ENCODE results near the gene CEP112.

The CEP112 gene

DNA sequence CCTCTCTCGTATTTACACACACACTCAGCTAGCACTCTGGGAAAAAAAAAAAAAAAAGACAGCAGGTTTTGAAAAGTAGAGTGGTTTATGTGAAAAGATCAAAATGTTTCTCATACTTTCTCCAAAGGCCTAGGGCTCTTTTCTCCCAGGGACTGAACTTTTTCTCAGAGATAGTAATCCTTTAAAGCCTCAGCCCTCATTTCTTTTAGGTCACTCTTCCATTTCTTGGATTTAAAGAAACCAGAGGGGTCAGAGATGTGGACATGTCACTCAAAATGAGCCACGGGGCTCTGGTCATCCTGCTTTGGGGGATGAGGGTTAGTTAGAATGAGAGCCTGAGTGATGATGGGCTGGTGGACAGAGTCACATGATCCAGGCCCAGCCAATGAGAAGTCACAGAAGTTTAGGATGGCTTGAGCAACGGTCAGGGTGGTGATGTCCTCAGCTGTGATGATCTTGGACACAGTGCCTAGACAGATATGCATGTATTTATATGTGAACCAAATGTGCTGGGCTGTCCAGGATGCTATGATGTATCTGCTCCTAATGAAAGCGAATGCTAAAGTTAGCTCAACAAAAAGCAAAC lies 596.8 kb downstream of the CEP112 start:
- H3K27ac ChIP-seq (ENCODE audit: low read length) = no peak overlapping the region
- H3K9me3 ChIP-seq (ENCODE audit: control insufficient read depth, low read depth, low read length) = no peaks in the 10 kb centered on the region
- H3K4me1 ChIP-seq (ENCODE audit: control insufficient read depth, low read depth, low read length) = peaks cover 32% of the 10 kb centered on the region
- peaks cover 8% of the 10 kb centered on the region for H3K27me3 ChIP-seq (ENCODE audit: control insufficient read depth, insufficient read depth, low read length)
- no peaks in the 10 kb centered on the region for H3K36me3 ChIP-seq (ENCODE audit: control insufficient read depth, low read depth, low read length)
- no peak overlapping the region for H3K4me3 ChIP-seq (ENCODE audit: low read length)
- no peak overlapping the region for H3K9ac ChIP-seq (ENCODE audit: low read length)

DNA sequence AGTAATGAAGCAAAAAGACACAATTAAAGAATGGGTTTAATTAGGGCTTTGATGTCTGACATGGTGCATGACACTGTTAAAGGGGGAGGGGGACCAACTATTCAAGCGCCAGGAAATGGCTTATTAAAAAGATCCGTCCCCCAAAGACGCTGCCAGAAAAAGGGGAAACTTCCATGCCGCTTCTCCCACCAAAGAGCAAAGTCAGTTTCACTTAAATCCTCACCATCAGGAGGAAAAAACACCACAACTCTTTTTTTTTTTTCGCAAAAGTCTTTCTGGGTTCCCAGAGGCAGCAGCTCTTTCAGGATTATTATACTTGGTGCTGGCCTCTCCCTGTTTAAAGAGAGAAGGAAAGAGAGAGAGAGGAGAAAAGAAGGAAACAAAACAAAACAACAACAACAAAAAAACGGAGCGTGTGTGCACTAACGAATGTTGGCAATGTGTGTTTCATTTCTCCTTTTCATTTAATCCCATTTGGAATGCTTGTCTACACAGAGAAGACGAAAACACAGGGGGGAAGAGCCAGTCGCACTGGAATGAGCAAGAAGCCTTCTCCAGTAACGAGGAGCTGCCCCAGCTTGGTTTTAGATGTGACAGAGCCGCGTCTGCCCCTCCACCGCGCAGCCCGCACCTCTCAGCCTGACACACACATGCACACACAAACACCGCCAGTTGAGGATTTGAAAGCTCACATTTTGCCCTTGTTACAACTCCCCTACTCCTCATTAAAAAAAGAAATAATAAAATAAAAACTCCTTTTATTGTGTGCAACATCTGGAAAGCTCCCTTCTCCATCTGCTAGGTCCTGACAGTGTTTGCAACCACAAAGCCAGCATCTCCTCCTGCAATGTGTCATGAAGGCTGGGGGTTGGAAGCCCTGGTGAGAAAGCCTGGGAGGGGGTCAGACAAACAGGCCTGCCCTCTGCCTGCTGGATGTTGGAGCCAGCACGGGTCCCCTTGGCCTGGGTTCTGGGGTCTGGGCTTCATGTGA lies 597.8 kb downstream of the CEP112 start:
- Histone ChIP-seq H3K9ac (ENCODE audit: low read length) (no peak overlapping the region), H3K4me1 (ENCODE audit: control insufficient read depth, low read depth, low read length) (peaks cover 27% of the 10 kb centered on the region)

DNA sequence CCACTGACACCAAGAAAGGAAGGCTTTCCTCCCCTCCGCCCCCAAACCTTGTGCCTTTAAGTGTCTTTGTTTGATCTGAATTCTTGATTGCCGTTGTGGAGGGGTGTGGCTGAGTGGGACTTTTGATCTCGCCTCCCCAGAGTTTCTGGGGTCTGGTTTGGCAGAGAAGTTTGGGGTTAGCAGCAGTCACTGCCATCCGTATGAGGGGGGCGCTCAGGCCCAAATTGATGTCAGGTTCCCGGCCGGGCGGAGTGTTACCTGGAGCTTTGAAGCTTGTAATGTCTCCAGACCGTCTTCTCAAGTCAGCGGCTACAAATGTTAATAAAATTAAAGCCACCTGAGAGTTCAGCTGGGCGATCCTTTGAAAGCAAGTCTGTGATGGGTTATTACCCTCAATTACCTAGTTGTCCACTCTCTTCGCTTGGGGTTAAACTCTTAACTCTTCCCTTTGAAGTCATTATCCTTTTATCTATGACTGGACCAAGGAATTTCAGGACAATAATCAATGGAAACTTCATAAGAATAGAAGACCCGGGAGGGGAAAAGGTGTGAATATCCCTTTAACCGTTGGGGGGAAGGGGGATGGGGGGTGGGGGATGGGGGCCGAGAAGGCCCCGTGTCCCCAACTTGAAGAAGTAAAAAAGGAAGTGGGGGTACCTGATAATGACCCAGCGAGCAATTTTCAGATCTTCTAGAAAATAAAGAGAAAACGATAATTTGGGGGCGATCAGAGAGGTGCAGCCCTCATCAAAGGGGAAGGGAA lies 598.7 kb downstream of the CEP112 start:
- H3K27me3 ChIP-seq (ENCODE audit: control insufficient read depth, insufficient read depth, low read length) = peaks cover 8% of the 10 kb centered on the region
- no peak overlapping the region for H3K9ac ChIP-seq (ENCODE audit: low read length)
- H3K36me3 ChIP-seq (ENCODE audit: control insufficient read depth, low read depth, low read length) = no peaks in the 10 kb centered on the region
- H3K4me1 ChIP-seq (ENCODE audit: control insufficient read depth, low read depth, low read length) = peaks cover 27% of the 10 kb centered on the region
- peak overlapping the region; percentile 48 for H3K4me3 ChIP-seq (ENCODE audit: low read length)
- H3K27ac ChIP-seq (ENCODE audit: low read length) = no peak overlapping the region
- no peaks in the 10 kb centered on the region for H3K9me3 ChIP-seq (ENCODE audit: control insufficient read depth, low read depth, low read length)

More for the DNA sequence above, 597.8 kb downstream of the CEP112 start:
- peaks cover 8% of the 10 kb centered on the region for H3K27me3 ChIP-seq (ENCODE audit: control insufficient read depth, insufficient read depth, low read length)
- no peaks in the 10 kb centered on the region for H3K9me3 ChIP-seq (ENCODE audit: control insufficient read depth, low read depth, low read length)
- H3K27ac ChIP-seq (ENCODE audit: low read length) = no peak overlapping the region
- peak overlapping the region; percentile 48 for H3K4me3 ChIP-seq (ENCODE audit: low read length)
- no peaks in the 10 kb centered on the region for H3K36me3 ChIP-seq (ENCODE audit: control insufficient read depth, low read depth, low read length)

DNA sequence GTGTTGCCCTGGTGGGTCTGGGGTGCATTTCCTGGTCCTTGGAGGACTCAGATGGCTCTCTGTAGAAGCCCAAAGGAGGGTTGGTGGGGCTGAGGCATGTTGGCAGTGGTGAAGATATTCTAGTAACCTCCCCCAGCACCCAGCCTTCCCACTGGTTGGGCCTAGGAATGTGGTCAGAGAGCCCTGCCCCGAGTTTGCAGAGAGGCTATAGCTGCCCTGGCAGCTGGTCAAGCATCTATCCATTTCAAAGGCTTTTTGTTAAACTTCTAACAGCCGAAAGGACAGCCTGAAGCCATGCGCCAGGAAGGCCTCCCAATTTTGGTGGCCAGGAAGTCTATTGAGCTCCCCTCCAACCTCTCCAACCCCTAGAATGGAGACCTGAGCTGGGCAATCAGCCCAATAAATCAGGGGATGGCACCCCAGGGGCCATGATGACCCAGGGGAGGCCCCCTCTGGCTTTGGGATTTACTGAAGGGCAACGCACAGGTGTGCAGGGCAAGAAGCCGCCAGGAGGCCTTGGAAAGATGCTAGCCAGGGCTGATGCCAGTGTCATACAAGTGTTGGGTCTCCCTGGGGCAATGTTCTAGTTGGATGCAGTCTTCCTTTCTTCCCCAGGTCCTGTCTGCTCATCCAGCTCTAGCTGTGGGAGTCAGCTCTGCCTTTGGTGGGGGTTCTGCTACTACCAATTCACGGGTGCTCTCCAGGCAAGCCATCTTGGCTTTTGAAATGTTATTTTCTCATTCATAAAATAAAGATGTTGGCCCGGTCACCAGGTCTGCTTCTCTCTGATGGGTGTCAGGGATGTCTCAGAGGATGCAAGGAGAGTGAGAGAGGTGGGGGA lies 599.6 kb downstream of the CEP112 start:
- Histone ChIP-seq H3K9me3 (ENCODE audit: control insufficient read depth, low read depth, low read length) (no peaks in the 10 kb centered on the region), H3K36me3 (ENCODE audit: control insufficient read depth, low read depth, low read length) (no peaks in the 10 kb centered on the region), H3K27ac (ENCODE audit: low read length) (no peak overlapping the region), H3K4me1 (ENCODE audit: control insufficient read depth, low read depth, low read length) (peaks cover 33% of the 10 kb centered on the region), H3K27me3 (ENCODE audit: control insufficient read depth, insufficient read depth, low read length) (peaks cover 8% of the 10 kb centered on the region), H3K9ac (ENCODE audit: low read length) (no peak overlapping the region), H3K4me3 (ENCODE audit: low read length) (no peak overlapping the region)

DNA sequence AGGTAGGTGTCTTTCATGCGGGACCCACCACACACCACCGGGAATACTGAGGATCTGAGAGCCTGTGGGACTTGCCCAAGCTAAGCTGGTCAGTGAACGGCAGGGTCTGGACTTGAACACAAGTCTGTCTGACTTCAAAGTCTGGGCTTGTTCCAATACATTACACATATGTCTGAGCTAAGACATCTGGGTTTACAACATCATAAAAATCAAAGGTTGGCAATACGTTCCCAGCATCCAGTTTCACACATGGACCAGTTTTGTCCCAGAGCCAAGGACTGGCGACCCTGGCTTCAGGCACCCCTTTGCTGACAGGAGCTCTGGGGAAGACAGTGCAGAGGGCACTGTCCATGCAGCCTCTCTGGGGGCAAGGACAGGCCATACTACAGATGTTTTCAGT lies 602.6 kb downstream of the CEP112 start:
- H3K9me3 ChIP-seq (ENCODE audit: control insufficient read depth, low read depth, low read length) = no peaks in the 10 kb centered on the region
- H3K9ac ChIP-seq (ENCODE audit: low read length) = no peak overlapping the region
- no peak overlapping the region for H3K27ac ChIP-seq (ENCODE audit: low read length)
- H3K4me3 ChIP-seq (ENCODE audit: low read length) = no peak overlapping the region
- H3K36me3 ChIP-seq (ENCODE audit: control insufficient read depth, low read depth, low read length) = no peaks in the 10 kb centered on the region
- H3K4me1 ChIP-seq (ENCODE audit: control insufficient read depth, low read depth, low read length) = peaks cover 33% of the 10 kb centered on the region
- peaks cover 8% of the 10 kb centered on the region for H3K27me3 ChIP-seq (ENCODE audit: control insufficient read depth, insufficient read depth, low read length)

DNA sequence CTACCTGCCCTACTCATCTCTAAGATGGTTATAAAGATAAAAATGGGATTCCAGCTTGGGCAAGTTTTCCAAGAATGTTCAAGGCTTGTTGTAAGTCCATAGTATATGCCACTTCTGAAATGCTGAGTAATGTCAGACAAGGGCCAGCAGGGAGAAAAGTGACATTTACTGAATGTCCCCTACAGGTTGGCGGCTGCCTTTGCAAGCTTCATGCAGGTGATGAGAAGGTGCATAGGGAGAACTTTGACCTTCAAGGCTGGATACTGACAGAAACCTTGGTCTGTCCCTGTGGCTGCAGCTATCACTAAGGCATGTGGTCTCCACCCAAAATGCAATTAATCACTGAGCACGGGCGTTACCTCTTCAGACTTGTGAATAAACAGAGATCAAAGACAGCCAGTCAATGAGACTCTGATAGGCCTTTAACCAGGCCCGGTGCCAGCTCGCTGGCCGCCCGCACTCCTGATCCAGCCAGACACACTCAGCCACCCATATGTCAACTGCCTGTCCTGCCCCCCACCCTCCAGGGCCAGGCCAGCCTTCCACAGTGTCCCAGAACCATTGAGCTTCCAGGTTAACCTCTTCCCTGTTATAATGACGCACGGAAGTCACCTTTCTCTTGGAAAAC lies 603.6 kb downstream of the CEP112 start:
- H3K9me3 ChIP-seq (ENCODE audit: control insufficient read depth, low read depth, low read length) = no peaks in the 10 kb centered on the region
- H3K36me3 ChIP-seq (ENCODE audit: control insufficient read depth, low read depth, low read length) = no peaks in the 10 kb centered on the region
- peaks cover 26% of the 10 kb centered on the region for H3K4me1 ChIP-seq (ENCODE audit: control insufficient read depth, low read depth, low read length)
- no peak overlapping the region for H3K9ac ChIP-seq (ENCODE audit: low read length)
- no peaks in the 10 kb centered on the region for H3K27me3 ChIP-seq (ENCODE audit: control insufficient read depth, insufficient read depth, low read length)
- no peak overlapping the region for H3K27ac ChIP-seq (ENCODE audit: low read length)
- H3K4me3 ChIP-seq (ENCODE audit: low read length) = no peak overlapping the region

DNA sequence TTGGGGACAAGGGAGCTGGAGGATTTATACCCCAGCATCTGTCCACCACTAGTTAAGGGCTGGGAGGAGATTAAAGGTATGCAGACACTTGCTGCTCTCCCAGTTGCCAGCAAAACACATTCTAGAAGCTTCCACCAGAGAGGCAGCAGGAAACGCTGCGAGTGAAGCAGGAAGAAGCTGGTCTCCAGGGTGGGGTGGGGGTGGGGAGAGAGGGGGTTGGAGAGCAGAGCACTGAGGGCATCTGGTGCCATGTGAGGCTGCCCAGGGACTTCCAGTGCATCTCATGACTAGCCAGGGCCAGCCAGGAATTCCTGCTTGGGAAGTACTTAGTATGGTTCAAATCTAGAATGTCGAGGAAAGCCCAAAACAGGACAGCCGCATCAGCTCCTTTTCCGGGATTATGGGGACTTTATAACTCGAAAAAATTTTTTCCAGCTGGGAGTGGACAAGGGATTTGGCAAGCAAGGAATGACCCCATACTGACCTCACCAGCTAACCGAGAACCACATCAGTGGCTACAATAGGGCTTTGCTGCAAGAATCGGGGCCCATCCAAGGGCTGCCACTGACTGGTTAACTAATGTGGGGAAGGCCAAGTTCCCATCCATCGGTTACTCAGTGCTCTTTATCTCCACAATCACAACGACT lies 604.3 kb downstream of the CEP112 start:
- peaks cover 21% of the 10 kb centered on the region for H3K4me1 ChIP-seq (ENCODE audit: control insufficient read depth, low read depth, low read length)
- no peak overlapping the region for H3K9ac ChIP-seq (ENCODE audit: low read length)
- H3K36me3 ChIP-seq (ENCODE audit: control insufficient read depth, low read depth, low read length) = no peaks in the 10 kb centered on the region
- H3K27ac ChIP-seq (ENCODE audit: low read length) = no peak overlapping the region
- H3K27me3 ChIP-seq (ENCODE audit: control insufficient read depth, insufficient read depth, low read length) = no peaks in the 10 kb centered on the region
- no peak overlapping the region for H3K4me3 ChIP-seq (ENCODE audit: low read length)
- no peaks in the 10 kb centered on the region for H3K9me3 ChIP-seq (ENCODE audit: control insufficient read depth, low read depth, low read length)

DNA sequence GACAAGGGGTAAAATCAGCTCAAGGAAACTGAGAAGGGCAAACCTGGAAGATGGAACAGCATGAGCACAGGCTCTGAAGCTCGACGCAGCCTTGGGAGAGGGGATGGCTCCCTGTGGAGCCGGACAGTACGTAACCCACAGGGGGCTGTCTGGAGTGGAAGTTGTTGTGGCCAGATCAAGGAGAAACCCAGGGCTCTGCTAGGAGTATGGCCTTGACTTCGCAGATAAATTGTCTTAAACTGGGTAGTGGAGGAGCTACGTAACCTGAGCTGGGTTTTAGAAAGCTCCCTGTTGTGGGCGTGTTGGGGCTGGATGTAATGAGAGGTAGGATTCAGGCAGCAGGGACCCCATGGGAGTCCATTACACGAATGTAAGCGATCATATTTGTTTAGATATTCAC lies 605.0 kb downstream of the CEP112 start:
- peaks cover 14% of the 10 kb centered on the region for H3K4me1 ChIP-seq (ENCODE audit: control insufficient read depth, low read depth, low read length)
- H3K27ac ChIP-seq (ENCODE audit: low read length) = no peak overlapping the region
- H3K36me3 ChIP-seq (ENCODE audit: control insufficient read depth, low read depth, low read length) = no peaks in the 10 kb centered on the region
- no peaks in the 10 kb centered on the region for H3K27me3 ChIP-seq (ENCODE audit: control insufficient read depth, insufficient read depth, low read length)
- H3K9ac ChIP-seq (ENCODE audit: low read length) = no peak overlapping the region
- H3K4me3 ChIP-seq (ENCODE audit: low read length) = no peak overlapping the region
- H3K9me3 ChIP-seq (ENCODE audit: control insufficient read depth, low read depth, low read length) = no peaks in the 10 kb centered on the region

Measured in iPS-18a (cell line).